HG03060 (cell line): ENCODE results near the gene RAB40AL.

ENCODE experiments used
- ATAC-seq: cut with Tn5 transposase; IDR thresholded peaks from one replicate; pipeline ENCODE4 v1.9.1; 2021; ENCODE audit warnings: low read depth, moderate number of reproducible peaks; ENCODE audit not compliant: unreplicated experiment

Gene RAB40AL

GRCh38 chrX:102978594-102978993 lies 41.5 kb downstream of the RAB40AL start:
- ATAC-seq: no peak

- no peak for ATAC-seq
These were observed 42.5 kb downstream of the RAB40AL start for GRCh38 chrX:102979536-102979935.

- ATAC-seq: no peak
These were observed 46.1 kb downstream of the RAB40AL start for GRCh38 chrX:102983205-102983604.

GRCh38 chrX:102985192-102985591 lies 48.1 kb downstream of the RAB40AL start:
- no peak for ATAC-seq
